SJSA1 (cell line): ENCODE results near the gene PKP3. TPM values are rescaled to one million over a fixed set of nuclear protein-coding genes. Genes with fewer than 3 reads are reported as not detected.
"Not testable (repeated sequence)": the region's sequence is repeated elsewhere in the genome, so short reads cannot be mapped to it uniquely, and the experiment has no call there.

Experiments
- DNase-seq, 2 experiments: peaks; one replicate each; pipeline ENCODE4 v3.0.0-alpha.2; 2015 to 2020; ENCODE audit warnings: low spot score in 2 of 2, low read depth in 1 of 2
- H3K27ac ChIP-seq: fragments of 250-450 bp; sonication (Bioruptor Pico); 2 replicates; pipeline ENCODE4 v1.5.1; 2020; ENCODE audit warnings: mild to moderate bottlenecking, moderate library complexity
- H3K27me3 ChIP-seq: fragments of 250-450 bp; sonication (Bioruptor Pico); replicated peaks from 2 replicates; pipeline ENCODE4 v1.5.1; 2020; ENCODE audit warnings: mild to moderate bottlenecking, moderate library complexity
- H3K36me3 ChIP-seq: fragments of 250-450 bp; sonication (Bioruptor Pico); 2 replicates; pipeline ENCODE4 v1.5.1; 2020; ENCODE audit warnings: mild to moderate bottlenecking
- H3K4me1 ChIP-seq: fragments of 250-450 bp; sonication (Bioruptor Pico); replicated peaks from 2 replicates; pipeline ENCODE4 v1.6.1; 2021; ENCODE audit warnings: mild to moderate bottlenecking
- H3K4me3 ChIP-seq: fragments of 250-450 bp; sonication (Bioruptor Pico); 2 replicates; pipeline ENCODE4 v1.5.1; 2020; ENCODE audit warnings: mild to moderate bottlenecking
- H3K9me3 ChIP-seq: fragments of 250-450 bp; sonication (Bioruptor Pico); replicated peaks from 2 replicates; pipeline ENCODE4 v1.5.1; 2020; ENCODE audit warnings: mild to moderate bottlenecking
- total RNA-seq: library from RNA; depleted of rRNA; stranded (reverse); fragments of >200 nt; shearing (Covaris generic); gene quantifications from 2 replicates; pipeline ENCODE4 v1.2.3, GENCODE V29; 2014

Gene PKP3
- total RNA-seq, 1 experiment from 2014 or later, result 1.9 TPM

- H3K36me3 ChIP-seq, result no peaks in the 10 kb centered on the region
- H3K27me3 ChIP-seq, result peaks cover 21% of the 10 kb centered on the region
- no peak overlapping the region for H3K4me3 ChIP-seq
- no peaks in the 10 kb centered on the region for H3K9me3 ChIP-seq
- DNase-seq, result no peak
- no peak overlapping the region for H3K27ac ChIP-seq
- no peaks in the 10 kb centered on the region for H3K4me1 ChIP-seq
Measured at GRCh38 chr11:420054-420910, 26.3 kb downstream of the PKP3 start.

GRCh38 chr11:420911-421321 lies 26.9 kb downstream of the PKP3 start:
- no peak for DNase-seq
- Histone ChIP-seq H3K4me1 (no peaks in the 10 kb centered on the region), H3K27ac (no peak overlapping the region), H3K9me3 (no peaks in the 10 kb centered on the region), H3K36me3 (no peaks in the 10 kb centered on the region), H3K4me3 (no peak overlapping the region), H3K27me3 (peaks cover 17% of the 10 kb centered on the region)

- H3K4me1 ChIP-seq, result no peaks in the 10 kb centered on the region
- no peaks in the 10 kb centered on the region for H3K9me3 ChIP-seq
- H3K27ac ChIP-seq, result no peak overlapping the region
- DNase-seq, result no peak
- no peak overlapping the region for H3K4me3 ChIP-seq
- H3K27me3 ChIP-seq, result peaks cover 6% of the 10 kb centered on the region
- H3K36me3 ChIP-seq, result no peaks in the 10 kb centered on the region
Measured at GRCh38 chr11:422249-422656, 28.2 kb downstream of the PKP3 start.

- Histone ChIP-seq H3K4me3 (no peak overlapping the region), H3K4me1 (no peaks in the 10 kb centered on the region), H3K9me3 (no peaks in the 10 kb centered on the region), H3K27ac (no peak overlapping the region), H3K36me3 (no peaks in the 10 kb centered on the region), H3K27me3 (no peaks in the 10 kb centered on the region)
- DNase-seq, result no peak
Measured at GRCh38 chr11:424232-424631, 30.2 kb downstream of the PKP3 start.

- H3K4me1 ChIP-seq, H3K4me3 ChIP-seq, H3K36me3 ChIP-seq, H3K27me3 ChIP-seq, H3K9me3 ChIP-seq, H3K27ac ChIP-seq, DNase-seq: not testable (repeated sequence)
Measured at GRCh38 chr11:424766-425165, 30.8 kb downstream of the PKP3 start.

- DNase-seq, result no peak
- Histone ChIP-seq H3K9me3 (no peaks in the 10 kb centered on the region), H3K4me1 (no peaks in the 10 kb centered on the region), H3K27ac (no peak overlapping the region), H3K4me3 (no peak overlapping the region), H3K27me3 (no peaks in the 10 kb centered on the region), H3K36me3 (no peaks in the 10 kb centered on the region)
Measured at GRCh38 chr11:425301-425700, 31.3 kb downstream of the PKP3 start.

- no peaks in the 10 kb centered on the region for H3K36me3 ChIP-seq
- H3K4me3 ChIP-seq, result no peak overlapping the region
- DNase-seq, result no peak
- no peaks in the 10 kb centered on the region for H3K27me3 ChIP-seq
- H3K9me3 ChIP-seq, result no peaks in the 10 kb centered on the region
- H3K27ac ChIP-seq, result no peak overlapping the region
- H3K4me1 ChIP-seq, result no peaks in the 10 kb centered on the region
Measured at GRCh38 chr11:426851-427250, 32.8 kb downstream of the PKP3 start.

GRCh38 chr11:428295-428694 lies 34.3 kb downstream of the PKP3 start:
- no peak overlapping the region for H3K27ac ChIP-seq
- no peaks in the 10 kb centered on the region for H3K9me3 ChIP-seq
- no peak for DNase-seq
- no peaks in the 10 kb centered on the region for H3K27me3 ChIP-seq
- no peaks in the 10 kb centered on the region for H3K4me1 ChIP-seq
- no peaks in the 10 kb centered on the region for H3K36me3 ChIP-seq
- no peak overlapping the region for H3K4me3 ChIP-seq

GRCh38 chr11:429391-429790 lies 35.4 kb downstream of the PKP3 start:
- Histone ChIP-seq H3K27ac (no peak overlapping the region), H3K9me3 (no peaks in the 10 kb centered on the region), H3K36me3 (no peaks in the 10 kb centered on the region), H3K27me3 (no peaks in the 10 kb centered on the region), H3K4me3 (no peak overlapping the region), H3K4me1 (no peaks in the 10 kb centered on the region)
- no peak for DNase-seq

GRCh38 chr11:429931-430456 lies 36.0 kb downstream of the PKP3 start:
- H3K36me3 ChIP-seq, result no peaks in the 10 kb centered on the region
- H3K27ac ChIP-seq, result no peak overlapping the region
- H3K9me3 ChIP-seq, result no peaks in the 10 kb centered on the region
- no peak overlapping the region for H3K4me3 ChIP-seq
- H3K4me1 ChIP-seq, result no peaks in the 10 kb centered on the region
- DNase-seq, result no peak
- no peaks in the 10 kb centered on the region for H3K27me3 ChIP-seq

GRCh38 chr11:431921-432320 lies 37.9 kb downstream of the PKP3 start:
- Histone ChIP-seq H3K27me3 (no peaks in the 10 kb centered on the region), H3K36me3 (no peaks in the 10 kb centered on the region), H3K9me3 (no peaks in the 10 kb centered on the region), H3K27ac (no peak overlapping the region), H3K4me1 (no peaks in the 10 kb centered on the region), H3K4me3 (no peak overlapping the region)
- DNase-seq, result no peak

- Histone ChIP-seq H3K9me3 (no peaks in the 10 kb centered on the region), H3K27ac (no peak overlapping the region), H3K27me3 (no peaks in the 10 kb centered on the region), H3K4me1 (no peaks in the 10 kb centered on the region), H3K36me3 (no peaks in the 10 kb centered on the region), H3K4me3 (no peak overlapping the region)
- DNase-seq, result no peak
Measured at GRCh38 chr11:432501-433100, 38.6 kb downstream of the PKP3 start.

- H3K4me3 ChIP-seq, result no peak overlapping the region
- no peaks in the 10 kb centered on the region for H3K36me3 ChIP-seq
- no peaks in the 10 kb centered on the region for H3K9me3 ChIP-seq
- no peak for DNase-seq
- no peaks in the 10 kb centered on the region for H3K27me3 ChIP-seq
- H3K4me1 ChIP-seq, result no peaks in the 10 kb centered on the region
- no peak overlapping the region for H3K27ac ChIP-seq
Measured at GRCh38 chr11:433111-433510, 39.1 kb downstream of the PKP3 start.

GRCh38 chr11:433641-434040 lies 39.6 kb downstream of the PKP3 start:
- Histone ChIP-seq H3K9me3 (no peaks in the 10 kb centered on the region), H3K27ac (no peak overlapping the region), H3K4me1 (no peaks in the 10 kb centered on the region), H3K4me3 (no peak overlapping the region), H3K27me3 (no peaks in the 10 kb centered on the region), H3K36me3 (no peaks in the 10 kb centered on the region)
- no peak for DNase-seq
